Keratinocyte (primary cell): ENCODE measurements around the gene RFPL4AL1. TPM values are rescaled to one million over a fixed set of nuclear protein-coding genes. Genes with fewer than 3 reads are reported as not detected.

Experiments
- DNase-seq: peaks from one replicate; pipeline ENCODE4 v3.0.0-alpha.2; 2011; ENCODE audit warnings: low read depth, missing footprints, low spot score
- FAIRE-seq: peaks from 2 replicates; lab custom pipeline; 2011; peaks lifted over from hg19 to GRCh38; lab: Jason Lieb, UNC
- H2AFZ ChIP-seq: 2 replicates; pipeline ENCODE4 v1.6.0; 2012; ENCODE audit warnings: low read length, control low read depth, inconsistent platforms; ENCODE audit not compliant: control insufficient read depth
- H3K27ac ChIP-seq: 2 replicates; pipeline ENCODE4 v1.5.1; 2011; ENCODE audit warnings: low read length; ENCODE audit not compliant: control insufficient read depth, insufficient read depth
- H3K27me3 ChIP-seq: 3 replicates; pipeline ENCODE4 v1.6.0; 2011; ENCODE audit warnings: low read length; ENCODE audit not compliant: control insufficient read depth, insufficient read depth; ENCODE audit errors: extremely low read depth
- H3K36me3 ChIP-seq, 2 experiments: 2 replicates in 1 of 2; 3 replicates in 1 of 2; pipeline ENCODE4 v1.5.1; 2011; ENCODE audit warnings: low read length in 2 of 2, mild to moderate bottlenecking in 1 of 2; ENCODE audit not compliant: control insufficient read depth in 2 of 2, insufficient read depth in 2 of 2; ENCODE audit errors: extremely low read depth in 1 of 2
- H3K4me1 ChIP-seq: 3 replicates; pipeline ENCODE4 v1.5.1; 2011; ENCODE audit warnings: low read length; ENCODE audit not compliant: control insufficient read depth, insufficient read depth; ENCODE audit errors: extremely low read depth
- H3K4me2 ChIP-seq: 3 replicates; pipeline ENCODE4 v1.6.0; 2011; ENCODE audit warnings: low read depth, low read length; ENCODE audit not compliant: control insufficient read depth, insufficient read depth; ENCODE audit errors: extremely low read depth
- H3K4me3 ChIP-seq, 3 experiments: fragments of 200-600 bp in 1 of 3; sonication (generic) in 1 of 3; 2 replicates in 2 of 3; 3 replicates in 1 of 3; pipeline ENCODE4 v1.5.1; 2011 to 2016; ENCODE audit warnings: low read length in 3 of 3, mild to moderate bottlenecking in 3 of 3, control low read depth in 2 of 3, inconsistent platforms in 1 of 3, low read depth in 1 of 3, mixed read lengths in 1 of 3, mixed run types in 1 of 3, moderate library complexity in 1 of 3; ENCODE audit not compliant: control insufficient read depth in 2 of 3, insufficient read depth in 2 of 3; ENCODE audit errors: extremely low read depth in 1 of 3
- H3K79me2 ChIP-seq: 2 replicates; pipeline ENCODE4 v1.6.0; 2012; ENCODE audit warnings: low read length; ENCODE audit not compliant: control insufficient read depth, insufficient read depth
- H3K9ac ChIP-seq: 3 replicates; pipeline ENCODE4 v1.6.0; 2011; ENCODE audit warnings: low read length; ENCODE audit not compliant: control insufficient read depth, insufficient read depth; ENCODE audit errors: extremely low read depth
- H3K9me1 ChIP-seq: 3 replicates; pipeline ENCODE4 v1.6.0; 2011; ENCODE audit warnings: low read length; ENCODE audit not compliant: control insufficient read depth, insufficient read depth; ENCODE audit errors: extremely low read depth
- H3K9me3 ChIP-seq: 2 replicates; pipeline ENCODE4 v1.5.1; 2012; ENCODE audit warnings: low read depth, low read length; ENCODE audit not compliant: control insufficient read depth
- H4K20me1 ChIP-seq: 3 replicates; pipeline ENCODE4 v1.6.0; 2011; ENCODE audit warnings: low read length; ENCODE audit not compliant: control insufficient read depth, insufficient read depth; ENCODE audit errors: extremely low read depth
- EZH2 ChIP-seq: IDR thresholded peaks from one replicate; pipeline ENCODE4 v1.6.1; 2012; ENCODE audit warnings: inconsistent platforms, mild to moderate bottlenecking, low read length, moderate library complexity
- dilution Hi-C: fragments of 300-500 bp; cut with MboI; formaldehyde crosslinking; loops from one replicate; pipeline ENCODE4 v1.7.0; 2020; ENCODE audit warnings: low sequenced_read_pairs; ENCODE audit not compliant: extremely low pct_ligation_motif_present
- polyA plus RNA-seq, 5 experiments: library from polyadenylated mRNA; depleted of rRNA in 3 of 5; stranded (reverse) in 3 of 5; stranded (forward) in 1 of 5; unstranded in 1 of 5; fragments of >200 nt; gene quantifications; 1 replicate in 1 of 5; 2 replicates in 3 of 5; 3 replicates in 1 of 5; pipeline versions ENCODE4 v1.2.1 to v1.2.3, GENCODE V29; 2011 to 2012; ENCODE audit warnings: missing spikeins in 2 of 5, low read depth in 1 of 5, low replicate concordance in 1 of 5
- TF ChIP-seq, protein P1 (sequence below), 3 experiments: IDR thresholded peaks in 1 of 3; conservative IDR thresholded peaks in 1 of 3; optimal IDR thresholded peaks in 1 of 3; 2 replicates in 2 of 3; 3 replicates in 1 of 3; pipeline versions ENCODE3 to v1.5.1; 2011; ENCODE audit warnings: low read length in 3 of 3, mild to moderate bottlenecking in 3 of 3, moderate library complexity in 2 of 3, control low read depth in 1 of 3, inconsistent platforms in 1 of 3; ENCODE audit not compliant: insufficient read depth in 2 of 3; ENCODE audit errors: extremely low read depth in 1 of 3

Gene RFPL4AL1
- polyA plus RNA-seq, 1 donor (not counting 4 experiments of a cell fraction or from before 2014, with no cell fraction given) = not detected

DNA sequence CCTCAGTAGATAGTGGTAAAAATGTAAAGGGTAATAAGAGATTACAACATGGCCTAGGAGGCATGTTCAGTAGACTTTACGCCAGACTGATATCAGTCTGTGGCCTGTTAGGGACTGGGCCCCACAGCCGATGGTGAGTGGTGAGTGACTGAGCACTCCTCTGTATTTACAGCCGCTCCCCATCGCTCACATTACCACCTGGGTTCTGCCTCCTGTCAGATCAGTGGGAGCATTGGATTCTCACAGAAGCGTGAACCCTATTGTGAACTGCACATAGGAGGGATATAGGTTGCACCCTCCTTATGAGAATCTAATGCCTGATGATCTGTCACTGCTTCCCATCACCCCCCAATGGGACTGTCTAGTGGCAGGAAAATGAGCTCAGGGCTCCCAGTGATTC is 45.0 kb downstream of the RFPL4AL1 start:
- Histone ChIP-seq H3K9me1 (no peaks in the 10 kb centered on the region), H3K9me3 (peaks cover 2% of the 10 kb centered on the region), H2AFZ (no peak overlapping the region), H3K4me1 (no peaks in the 10 kb centered on the region), H3K4me3 (no peak overlapping the region), H3K4me2 (no peak overlapping the region), H4K20me1 (no peaks in the 10 kb centered on the region), H3K36me3 (no peaks in the 10 kb centered on the region), H3K79me2 (no peaks in the 10 kb centered on the region), H3K27me3 (no peaks in the 10 kb centered on the region), H3K27ac (no peak overlapping the region), H3K9ac (no peak overlapping the region)
- DNase-seq (no peak), FAIRE-seq (no peak)
- TF ChIP-seq, protein P1, sequence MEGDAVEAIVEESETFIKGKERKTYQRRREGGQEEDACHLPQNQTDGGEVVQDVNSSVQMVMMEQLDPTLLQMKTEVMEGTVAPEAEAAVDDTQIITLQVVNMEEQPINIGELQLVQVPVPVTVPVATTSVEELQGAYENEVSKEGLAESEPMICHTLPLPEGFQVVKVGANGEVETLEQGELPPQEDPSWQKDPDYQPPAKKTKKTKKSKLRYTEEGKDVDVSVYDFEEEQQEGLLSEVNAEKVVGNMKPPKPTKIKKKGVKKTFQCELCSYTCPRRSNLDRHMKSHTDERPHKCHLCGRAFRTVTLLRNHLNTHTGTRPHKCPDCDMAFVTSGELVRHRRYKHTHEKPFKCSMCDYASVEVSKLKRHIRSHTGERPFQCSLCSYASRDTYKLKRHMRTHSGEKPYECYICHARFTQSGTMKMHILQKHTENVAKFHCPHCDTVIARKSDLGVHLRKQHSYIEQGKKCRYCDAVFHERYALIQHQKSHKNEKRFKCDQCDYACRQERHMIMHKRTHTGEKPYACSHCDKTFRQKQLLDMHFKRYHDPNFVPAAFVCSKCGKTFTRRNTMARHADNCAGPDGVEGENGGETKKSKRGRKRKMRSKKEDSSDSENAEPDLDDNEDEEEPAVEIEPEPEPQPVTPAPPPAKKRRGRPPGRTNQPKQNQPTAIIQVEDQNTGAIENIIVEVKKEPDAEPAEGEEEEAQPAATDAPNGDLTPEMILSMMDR (optimal IDR thresholded peaks at IDR 0.05 in 1 of 3, IDR thresholded peaks at IDR 0.05 in 1 of 3, conservative IDR thresholded peaks at IDR 0.05 in 1 of 3; ENCODE audit: extremely low read depth in 1 of 3, insufficient read depth in 2 of 3, low read length in 3 of 3) = no peak
- TF ChIP-seq EZH2 = no peak
- dilution Hi-C loops = no loop called here

DNA sequence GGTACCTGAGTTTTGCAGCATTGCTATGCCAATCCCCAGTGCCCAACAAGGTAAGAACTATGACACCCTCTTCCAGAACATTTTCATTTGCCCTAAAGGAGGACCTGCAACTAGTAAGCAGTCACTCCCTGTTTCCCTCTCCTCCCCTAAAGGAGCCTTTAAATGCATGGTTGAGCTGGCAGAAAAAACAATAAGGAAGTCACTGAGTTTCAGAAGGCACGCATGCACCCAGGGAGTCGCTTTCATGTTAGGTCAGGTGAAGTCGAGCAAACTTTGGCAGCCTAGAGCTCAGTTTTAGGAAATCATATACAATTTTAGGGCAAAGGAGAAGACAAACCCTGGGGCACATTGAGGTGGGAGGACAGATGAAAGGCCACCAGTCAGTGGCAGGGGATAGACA is 51.1 kb downstream of the RFPL4AL1 start:
- Histone ChIP-seq H3K36me3 (no peaks in the 10 kb centered on the region), H3K9ac (no peak overlapping the region), H3K79me2 (no peaks in the 10 kb centered on the region), H3K4me3 (no peak overlapping the region), H3K27ac (no peak overlapping the region), H3K4me2 (no peak overlapping the region), H3K4me1 (no peaks in the 10 kb centered on the region), H3K9me3 (no peaks in the 10 kb centered on the region), H2AFZ (no peak overlapping the region), H3K27me3 (no peaks in the 10 kb centered on the region), H4K20me1 (no peaks in the 10 kb centered on the region), H3K9me1 (no peaks in the 10 kb centered on the region)
- dilution Hi-C loops = no loop called here
- FAIRE-seq (no peak), DNase-seq (no peak)
- TF ChIP-seq, protein P1 (optimal IDR thresholded peaks at IDR 0.05 in 1 of 3, IDR thresholded peaks at IDR 0.05 in 1 of 3, conservative IDR thresholded peaks at IDR 0.05 in 1 of 3; ENCODE audit: extremely low read depth in 1 of 3, insufficient read depth in 2 of 3, low read length in 3 of 3) = no peak
- no peak for TF ChIP-seq EZH2

Other genes with a start within 250 kb of the RFPL4AL1 start
- not detected in 3 replicates for gene SBK2, start 232.0 kb upstream of the RFPL4AL1 start, polyA plus RNA-seq
- not detected in 3 replicates for gene SBK3, start 223.6 kb upstream of the RFPL4AL1 start, polyA plus RNA-seq
- gene ZNF579, start 188.3 kb upstream of the RFPL4AL1 start, polyA plus RNA-seq = 1.5 to 4.3 TPM (median 2.4 TPM) in 3 replicates
- 2.7 to 3.3 TPM (median 2.7 TPM) in 3 replicates for gene FIZ1, start 169.6 kb upstream of the RFPL4AL1 start, polyA plus RNA-seq
- gene ZNF524, start 168.8 kb upstream of the RFPL4AL1 start, polyA plus RNA-seq = 2.6 to 6.9 TPM (median 3.1 TPM) in 3 replicates
- gene ZNF865, start 163.5 kb upstream of the RFPL4AL1 start, polyA plus RNA-seq = 1.1 to 2.1 TPM (median 1.7 TPM) in 3 replicates
- gene ZNF784, start 144.6 kb upstream of the RFPL4AL1 start, polyA plus RNA-seq = 1.9 to 2.3 TPM (median 2.1 TPM) in 3 replicates
- gene ZNF580, start 128.1 kb upstream of the RFPL4AL1 start, polyA plus RNA-seq = 3.0 to 8.3 TPM (median 3.7 TPM) in 3 replicates
- gene ZNF581, start 125.5 kb upstream of the RFPL4AL1 start, polyA plus RNA-seq = 14.8 to 18.7 TPM (median 17.1 TPM) in 3 replicates
- gene CCDC106, start 120.9 kb upstream of the RFPL4AL1 start, polyA plus RNA-seq = 2.3 to 3.5 TPM (median 3.1 TPM) in 3 replicates
- gene U2AF2, start 114.1 kb upstream of the RFPL4AL1 start, polyA plus RNA-seq = 109 to 157 TPM (median 109 TPM) in 3 replicates
- gene EPN1, start 93.9 kb upstream of the RFPL4AL1 start, polyA plus RNA-seq = 23.0 to 62.1 TPM (median 23.3 TPM) in 3 replicates
- not detected in 3 replicates for gene NLRP9, start 30.7 kb upstream of the RFPL4AL1 start, polyA plus RNA-seq
- not detected in 3 replicates for gene RFPL4A, start 10.0 kb upstream of the RFPL4AL1 start, polyA plus RNA-seq
- 0.01 TPM in 1 of 3 replicates, not detected in the others for gene NLRP11, start 62.9 kb downstream of the RFPL4AL1 start, polyA plus RNA-seq
- gene NLRP4, start 67.4 kb downstream of the RFPL4AL1 start, polyA plus RNA-seq = not detected in 3 replicates
- gene NLRP13, start 163.2 kb downstream of the RFPL4AL1 start, polyA plus RNA-seq = not detected in 3 replicates
- gene NLRP8, start 178.7 kb downstream of the RFPL4AL1 start, polyA plus RNA-seq = not detected in 3 replicates
- not detected in 3 replicates for gene NLRP5, start 217.7 kb downstream of the RFPL4AL1 start, polyA plus RNA-seq